IMR-90 (cell line): ENCODE data around the gene TRHDE. TPM values are rescaled to one million over a fixed set of nuclear protein-coding genes. Genes with fewer than 3 reads are reported as not detected.

ENCODE experiments used
- ATAC-seq: fragments of 200-7000 bp; cut with Tn5 transposase; 2 replicates; pipeline ENCODE4 v1.9.1; 2020; ENCODE audit warnings: low read depth, mild to moderate bottlenecking, moderate library complexity
- BruUV-seq: library from RNA; stranded (reverse); fragments of 400-500 nt; replicated peaks from 2 replicates; lab custom pipeline; 2021; lab: Mats Ljungman, UMichigan
- CTCF ChIA-PET: fragments of 300-600 bp; formaldehyde crosslinking; extraction: SDS; loops from one replicate; lab custom pipeline; 2021; ENCODE audit warnings: antibody characterized with exemption; lab: Yijun Ruan, JAX
- POLR2A ChIA-PET: fragments of 300-600 bp; sonication (Branson Sonifier 250); formaldehyde crosslinking; loops from one replicate; lab custom pipeline; 2022; ENCODE audit warnings: antibody characterized with exemption; ENCODE audit not compliant: unreplicated experiment; lab: Charles Lee
- DNase-seq: peaks from one replicate; pipeline ENCODE4 v3.0.0; 2013
- H2AFZ ChIP-seq: replicated peaks from 2 replicates; pipeline ENCODE3; 2013; ENCODE audit warnings: low read length, mild to moderate bottlenecking; ENCODE audit not compliant: poor library complexity
- H2AK5ac ChIP-seq: 2 replicates; pipeline ENCODE4 v1.6.1; 2013; ENCODE audit warnings: low read depth, low read length, inconsistent platforms
- H2AK9ac ChIP-seq: replicated peaks from 2 replicates; pipeline ENCODE3; 2013; ENCODE audit warnings: mild to moderate bottlenecking, low read depth, low read length, moderate library complexity; ENCODE audit not compliant: poor library complexity
- H2BK120ac ChIP-seq: 2 replicates; pipeline ENCODE4 v1.6.1; 2013; ENCODE audit warnings: low read depth, low read length, inconsistent platforms
- H2BK15ac ChIP-seq: 3 replicates; pipeline ENCODE4 v1.6.1; 2013; ENCODE audit warnings: low read depth, low read length, inconsistent platforms
- H2BK20ac ChIP-seq: 2 replicates; pipeline ENCODE4 v1.6.1; 2013; ENCODE audit warnings: low read depth, mild to moderate bottlenecking, inconsistent platforms, low read length, moderate library complexity
- H2BK5ac ChIP-seq: 2 replicates; pipeline ENCODE4 v1.6.1; 2013; ENCODE audit warnings: mild to moderate bottlenecking, low read depth, low read length, inconsistent platforms; ENCODE audit not compliant: poor library complexity, severe bottlenecking
- H3K14ac ChIP-seq: replicated peaks from 2 replicates; pipeline ENCODE4 v1.6.1; 2013; ENCODE audit warnings: low read depth, low read length, inconsistent platforms
- H3K18ac ChIP-seq: 2 replicates; pipeline ENCODE4 v1.6.1; 2013; ENCODE audit warnings: low read depth, low read length, control low read depth
- H3K23ac ChIP-seq: 2 replicates; pipeline ENCODE4 v1.6.1; 2013; ENCODE audit warnings: low read depth, low read length, inconsistent platforms
- H3K27ac ChIP-seq: 2 replicates; pipeline ENCODE4 v1.5.1; 2013; ENCODE audit warnings: mild to moderate bottlenecking, control low read depth, low read length; ENCODE audit not compliant: insufficient read depth
- H3K27me3 ChIP-seq: 2 replicates; pipeline ENCODE4 v1.6.1; 2013; ENCODE audit warnings: low read length; ENCODE audit not compliant: control insufficient read depth, insufficient read depth
- H3K36me3 ChIP-seq: 2 replicates; pipeline ENCODE4 v1.6.1; 2013; ENCODE audit warnings: low read length, mixed read lengths; ENCODE audit not compliant: control insufficient read depth, insufficient read depth
- H3K4ac ChIP-seq: 2 replicates; pipeline ENCODE4 v1.6.1; 2013; ENCODE audit warnings: low read depth, low read length, inconsistent platforms
- H3K4me1 ChIP-seq: 2 replicates; pipeline ENCODE4 v1.6.1; 2013; ENCODE audit warnings: low read length, mixed read lengths; ENCODE audit not compliant: control insufficient read depth, insufficient read depth
- H3K4me2 ChIP-seq: 2 replicates; pipeline ENCODE4 v1.6.1; 2013; ENCODE audit warnings: low read depth, mild to moderate bottlenecking, control low read depth, low read length, moderate library complexity
- H3K4me3 ChIP-seq: 2 replicates; pipeline ENCODE4 v1.5.1; 2013; ENCODE audit warnings: low read depth, mild to moderate bottlenecking, control low read depth, low read length, moderate library complexity; ENCODE audit not compliant: insufficient read depth
- H3K56ac ChIP-seq: 2 replicates; pipeline ENCODE4 v1.6.1; 2013; ENCODE audit warnings: low read length, inconsistent platforms; ENCODE audit not compliant: insufficient read depth; ENCODE audit errors: extremely low read depth
- H3K79me1 ChIP-seq, 2 experiments: 2 replicates each; pipeline ENCODE4 v1.6.1; 2013; ENCODE audit warnings: low read length in 2 of 2, inconsistent platforms in 1 of 2, low read depth in 1 of 2
- H3K9ac ChIP-seq: 2 replicates; pipeline ENCODE4 v1.6.1; 2013; ENCODE audit warnings: low read depth, low read length, control low read depth
- H3K9me1 ChIP-seq: 2 replicates; pipeline ENCODE4 v1.6.1; 2013; ENCODE audit warnings: low read length, inconsistent platforms; ENCODE audit not compliant: insufficient read depth
- H3K9me3 ChIP-seq: 2 replicates; pipeline ENCODE4 v1.6.1; 2013; ENCODE audit warnings: low read length; ENCODE audit not compliant: control insufficient read depth, insufficient read depth
- H4K20me1 ChIP-seq: 2 replicates; pipeline ENCODE4 v1.6.1; 2013; ENCODE audit warnings: low read length, inconsistent platforms; ENCODE audit not compliant: insufficient read depth
- H4K5ac ChIP-seq: 2 replicates; pipeline ENCODE4 v1.6.1; 2013; ENCODE audit warnings: mild to moderate bottlenecking, low read depth, low read length, control low read depth
- H4K8ac ChIP-seq, 2 experiments: 2 replicates each; pipeline ENCODE4 v1.6.1; 2013; ENCODE audit warnings: low read depth in 2 of 2, low read length in 2 of 2, control low read depth in 1 of 2, inconsistent platforms in 1 of 2
- H4K91ac ChIP-seq: 2 replicates; pipeline ENCODE4 v1.6.1; 2013; ENCODE audit warnings: low read depth, low read length, inconsistent platforms; ENCODE audit not compliant: insufficient read depth
- BHLHE40 ChIP-seq: fragments of 150-350 bp; IDR thresholded peaks from 2 replicates; pipeline ENCODE4 v1.6.1; 2016; ENCODE audit warnings: mild to moderate bottlenecking, low read depth, low read length
- MAFK ChIP-seq: IDR thresholded peaks from 2 replicates; pipeline ENCODE4 v1.6.1; 2012; ENCODE audit warnings: low read depth, low read length, improper control_type of control experiment
- MXI1 ChIP-seq: IDR thresholded peaks from 2 replicates; pipeline ENCODE4 v1.6.1; 2012; ENCODE audit warnings: low read depth, mild to moderate bottlenecking, low read length, moderate library complexity, borderline replicate concordance
- NFE2L2 ChIP-seq: fragments of 150-350 bp; IDR thresholded peaks from 2 replicates; pipeline ENCODE4 v1.6.1; 2016; ENCODE audit warnings: low read depth, mild to moderate bottlenecking, low read length
- POLR2A ChIP-seq: IDR thresholded peaks from 2 replicates; pipeline ENCODE4 v1.6.1; 2012; ENCODE audit warnings: mild to moderate bottlenecking, low read depth, low read length
- RAD21 ChIP-seq: IDR thresholded peaks from 2 replicates; pipeline ENCODE4 v1.6.1; 2012; ENCODE audit warnings: low read length, improper control_type of control experiment
- RCOR1 ChIP-seq: IDR thresholded peaks from 2 replicates; pipeline ENCODE4 v1.6.1; 2012; ENCODE audit warnings: mild to moderate bottlenecking, low read length, improper control_type of control experiment; ENCODE audit not compliant: insufficient replicate concordance
- RFX5 ChIP-seq: IDR thresholded peaks from 2 replicates; pipeline ENCODE4 v1.8.0; 2012; ENCODE audit warnings: low read depth, mild to moderate bottlenecking, low read length, moderate library complexity
- SMC3 ChIP-seq: fragments of 150-350 bp; IDR thresholded peaks from 2 replicates; pipeline ENCODE4 v1.6.1; 2016; ENCODE audit warnings: low read depth, mild to moderate bottlenecking, antibody characterized with exemption, low read length, moderate library complexity
- WGBS, 2 experiments: methylation state at CpG; one replicate each; pipeline versions ENCODE4 v1.1.5 to v1.1.7; 2013; ENCODE audit warnings: missing lambda C conversion rate in 2 of 2; ENCODE audit not compliant: insufficient read length in 1 of 2; ENCODE audit errors: extremely low coverage in 2 of 2; 5-methylcytosine and 5-hydroxymethylcytosine counted together
- dilution Hi-C: fragments of 300-500 bp; cut with HindIII; formaldehyde crosslinking; loops from one replicate; pipeline ENCODE4 v1.14.3; 2018; ENCODE audit warnings: low sequenced_read_pairs; ENCODE audit not compliant: unreplicated experiment
- in situ Hi-C: fragments of 300-500 bp; cut with MboI; formaldehyde crosslinking; loops from 3 replicates; pipeline ENCODE4 v1.14.3; 2019; ENCODE audit warnings: low sequenced_read_pairs, inconsistent platforms, mixed read lengths
- intact Hi-C: fragments of 100-400 bp; cut with micrococcal nuclease; formaldehyde crosslinking; loops from 2 replicates; pipeline ENCODE4 v1.10.0; 2022
- polyA plus RNA-seq, 3 experiments: library from polyadenylated mRNA; depleted of rRNA; stranded (reverse); fragments of >200 nt; gene quantifications; 2 replicates each; pipeline ENCODE4 v1.2.3, GENCODE V29; 2012; ENCODE audit warnings: low replicate concordance in 1 of 3
- total RNA-seq: library from RNA; depleted of rRNA; stranded (reverse); fragments of >200 nt; gene quantifications from 2 replicates; pipeline ENCODE4 v1.2.3, GENCODE V29; 2012
- TF ChIP-seq, protein P1 (sequence below): fragments of 150-350 bp; IDR thresholded peaks from 2 replicates; pipeline ENCODE4 v1.6.1; 2017; ENCODE audit warnings: mild to moderate bottlenecking, antibody characterized with exemption, low read length, low read depth

Gene TRHDE
- total and polyA plus RNA-seq, 2 of the 4 experiments (the other 2 are of a cell fraction), result 33.7 to 65.1 TPM

DNA sequence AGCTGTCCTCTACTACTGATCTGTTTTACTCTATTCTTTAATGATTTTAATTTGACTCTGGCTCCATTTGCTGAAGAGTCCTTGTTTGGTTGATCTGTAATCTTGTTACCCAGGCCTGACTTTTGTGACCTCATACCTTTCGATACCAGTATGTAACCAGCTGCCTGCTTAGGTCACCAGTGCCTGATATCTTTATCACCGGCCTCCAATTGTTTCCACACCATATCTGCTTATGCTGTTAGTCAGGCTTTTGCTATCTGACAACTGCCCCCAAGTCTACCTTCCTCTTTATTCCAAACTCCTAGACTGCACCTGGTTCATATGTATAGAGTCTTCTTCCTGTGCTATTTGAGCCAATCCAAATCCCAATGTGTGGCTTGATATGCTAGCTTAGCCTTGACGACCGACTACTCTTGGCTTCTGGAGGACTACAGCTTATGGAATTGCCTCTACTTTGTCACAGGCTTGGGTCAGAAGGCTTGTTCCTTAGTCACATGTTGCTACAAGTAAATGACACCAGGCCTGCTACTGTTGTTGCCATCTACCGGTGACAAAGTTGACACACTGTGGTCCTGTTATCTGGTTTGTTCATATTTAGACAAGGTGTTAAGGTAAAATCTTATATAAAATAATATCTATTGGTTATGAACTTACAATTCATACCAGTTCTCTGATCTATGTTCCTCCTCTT, 193.9 kb downstream of the TRHDE start:
- Histone ChIP-seq H3K9me1 (0 out of 2 replicates have a peak, but pooled peaks cover 2% of the 10 kb centered on the region), H2BK15ac (no peak overlapping the region), H4K91ac (no peak overlapping the region), H2AFZ (no peak overlapping the region), H3K23ac (no peak overlapping the region), H3K4ac (no peak overlapping the region), H4K8ac (no peak overlapping the region), H3K9ac (no peak overlapping the region), H3K36me3 (no peaks in the 10 kb centered on the region), H2AK9ac (no peak overlapping the region), H2AK5ac (no peak overlapping the region), H4K5ac (no peak overlapping the region), H2BK120ac (no peak overlapping the region), H3K27me3 (no peaks in the 10 kb centered on the region), H3K4me2 (no peak overlapping the region), H3K56ac (no peak overlapping the region), H3K27ac (no peak overlapping the region), H3K79me1 (peaks cover 13 to 32% of the 10 kb centered on the region in 2 experiments), H4K20me1 (peaks cover 2% of the 10 kb centered on the region; the same call in 1 of the 2 replicates), H3K4me1 (no peaks in the 10 kb centered on the region), H3K18ac (no peak overlapping the region), H3K4me3 (no peak overlapping the region), H2BK5ac (no peak overlapping the region), H3K9me3 (no peaks in the 10 kb centered on the region), H2BK20ac (no peak overlapping the region), H3K14ac (no peak overlapping the region)
- DNase-seq (no peak), ATAC-seq (no peak)
- TF ChIP-seq SMC3 (no peak), RAD21 (no peak), POLR2A (no peak), NFE2L2 (no peak), RCOR1 (no peak), MAFK (no peak), RFX5 (no peak), BHLHE40 (no peak), MXI1 (no peak)
- TF ChIP-seq, protein P1, sequence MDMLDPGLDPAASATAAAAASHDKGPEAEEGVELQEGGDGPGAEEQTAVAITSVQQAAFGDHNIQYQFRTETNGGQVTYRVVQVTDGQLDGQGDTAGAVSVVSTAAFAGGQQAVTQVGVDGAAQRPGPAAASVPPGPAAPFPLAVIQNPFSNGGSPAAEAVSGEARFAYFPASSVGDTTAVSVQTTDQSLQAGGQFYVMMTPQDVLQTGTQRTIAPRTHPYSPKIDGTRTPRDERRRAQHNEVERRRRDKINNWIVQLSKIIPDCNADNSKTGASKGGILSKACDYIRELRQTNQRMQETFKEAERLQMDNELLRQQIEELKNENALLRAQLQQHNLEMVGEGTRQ, result no peak
- WGBS, 2 experiments, result 80% methylated on average over 2 of the region's 5 CpGs; no CpG with 5 or more reads in 1 of the 2 experiments
- ChIA-PET POLR2A (no interaction called here), CTCF (no interaction called here)
- intact Hi-C loops (no loop called here), in situ Hi-C loops (no loop called here), dilution Hi-C loops (no loop called here)
- BruUV-seq, result no TSS peak
